Caco-2 (cell line): ENCODE results near the gene GALNTL6. TPM values are rescaled to one million over a fixed set of nuclear protein-coding genes. Genes with fewer than 3 reads are reported as not detected.

Experiments used
- BruUV-seq: library from RNA; stranded (reverse); fragments of 400-500 nt; replicated peaks from 2 replicates; lab custom pipeline; 2021; lab: Mats Ljungman, UMichigan
- CTCF ChIA-PET: fragments of 300-600 bp; sonication (Branson Sonifier 250); formaldehyde crosslinking; loops from one replicate; lab custom pipeline; 2022; ENCODE audit warnings: antibody characterized with exemption; lab: Charles Lee
- POLR2A ChIA-PET: fragments of 300-600 bp; sonication (Branson Sonifier 250); formaldehyde crosslinking; loops from one replicate; lab custom pipeline; 2022; ENCODE audit warnings: antibody characterized with exemption; lab: Charles Lee
- DNase-seq, 2 experiments: peaks; one replicate each; pipeline versions ENCODE4 v3.0.0 to v3.0.0-alpha.2; 2020 to 2022
- H3K27me3 ChIP-seq: replicated peaks from 2 replicates; pipeline ENCODE4 v1.6.0; 2011; ENCODE audit warnings: low read length; ENCODE audit not compliant: control insufficient read depth, insufficient read depth
- H3K36me3 ChIP-seq: 2 replicates; pipeline ENCODE4 v1.5.1; 2011; ENCODE audit warnings: low read length; ENCODE audit not compliant: control insufficient read depth, insufficient read depth
- H3K4me1 ChIP-seq: fragments of 250-450 bp; sonication (Bioruptor Pico); 2 replicates; pipeline ENCODE4 v1.5.1; 2020; ENCODE audit warnings: mild to moderate bottlenecking
- H3K4me3 ChIP-seq: 2 replicates; pipeline ENCODE4 v1.5.1; 2011; ENCODE audit warnings: low read depth, mild to moderate bottlenecking, control low read depth, low read length
- H3K9me3 ChIP-seq: fragments of 250-450 bp; sonication (Bioruptor Pico); 2 replicates; pipeline ENCODE4 v1.5.1; 2020; ENCODE audit warnings: mild to moderate bottlenecking, moderate library complexity
- H3K27ac Mint-ChIP-seq: one replicate; pipeline ENCODE4 v1.8.0; 2022; ENCODE audit warnings: mixed read lengths; ENCODE audit not compliant: unreplicated experiment
- H3K27me3 Mint-ChIP-seq: one replicate; pipeline ENCODE4 v1.8.0; 2022; ENCODE audit warnings: mixed read lengths; ENCODE audit not compliant: insufficient read depth, unreplicated experiment
- H3K36me3 Mint-ChIP-seq: one replicate; pipeline ENCODE4 v1.8.0; 2022; ENCODE audit warnings: mild to moderate bottlenecking, mixed read lengths; ENCODE audit not compliant: insufficient read depth, unreplicated experiment
- H3K4me1 Mint-ChIP-seq: one replicate; pipeline ENCODE4 v1.8.0; 2022; ENCODE audit warnings: low read depth, mixed read lengths; ENCODE audit not compliant: unreplicated experiment
- H3K4me3 Mint-ChIP-seq: one replicate; pipeline ENCODE4 v1.8.0; 2022; ENCODE audit warnings: mild to moderate bottlenecking, moderate library complexity, mixed read lengths; ENCODE audit not compliant: unreplicated experiment
- H3K9me3 Mint-ChIP-seq: one replicate; pipeline ENCODE4 v1.8.0; 2022; ENCODE audit warnings: mixed read lengths; ENCODE audit not compliant: unreplicated experiment
- CTCF ChIP-seq, 2 experiments: fragments of 200-600 bp in 1 of 2; IDR thresholded peaks; 1 replicate in 1 of 2; 2 replicates in 1 of 2; pipeline versions ENCODE4 v1.5.1 to v1.8.0; 2011 to 2022; ENCODE audit warnings: antibody characterized with exemption in 1 of 2, control low read depth in 1 of 2, inconsistent platforms in 1 of 2, low read depth in 1 of 2, low read length in 1 of 2, mild to moderate bottlenecking in 1 of 2, moderate library complexity in 1 of 2; ENCODE audit not compliant: insufficient read depth in 1 of 2, severe bottlenecking in 1 of 2, unreplicated experiment in 1 of 2
- intact Hi-C: fragments of 100-400 bp; cut with micrococcal nuclease; formaldehyde crosslinking; loops from one replicate; pipeline ENCODE4 v1.10.0; 2022; ENCODE audit not compliant: unreplicated experiment
- total RNA-seq: library from RNA; stranded (reverse); gene quantifications from 2 replicates; pipeline ENCODE4 v1.2.3, GENCODE V29; 2022

The GALNTL6 gene
- total RNA-seq, 1 experiment from 2014 or later, result not detected

DNA sequence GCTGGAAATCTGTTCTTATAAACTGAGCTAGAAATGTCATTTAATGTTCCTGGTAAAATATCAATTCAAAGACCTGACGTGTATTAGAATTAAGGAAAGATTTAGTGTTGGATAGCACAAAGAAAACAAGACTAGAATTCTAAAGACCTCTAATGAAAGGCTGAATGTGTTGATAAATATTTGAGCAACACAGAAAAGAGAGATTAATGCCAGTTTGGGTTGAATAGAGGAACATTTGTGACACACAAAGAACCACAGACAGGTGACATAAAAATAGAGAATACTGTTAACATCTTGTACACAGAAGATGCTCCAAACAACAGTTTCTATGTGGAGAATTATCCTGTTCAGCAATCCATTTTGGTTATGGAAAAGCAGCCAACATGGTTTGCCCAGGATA, 1133.3 kb downstream of the GALNTL6 start:
- H3K4me3 Mint-ChIP-seq, result no peak overlapping the region
- BruUV-seq, result no TSS peak
- ChIA-PET POLR2A (no interaction called here), CTCF (no interaction called here)
- intact Hi-C loops, result no loop called here
- no peak for TF ChIP-seq CTCF (IDR thresholded peaks at IDR 0.05; ENCODE audit: insufficient read depth in 1 of 2, low read depth in 1 of 2, low read length in 1 of 2, severe bottlenecking in 1 of 2, unreplicated experiment in 1 of 2)
- no peaks in the 10 kb centered on the region for H3K4me1 ChIP-seq
- no peaks in the 10 kb centered on the region for H3K9me3 ChIP-seq
- no peaks in the 10 kb centered on the region for H3K36me3 ChIP-seq
- H3K27me3 Mint-ChIP-seq, result peaks cover 6% of the 10 kb centered on the region
- H3K36me3 Mint-ChIP-seq, result no peaks in the 10 kb centered on the region
- no peak overlapping the region for H3K27ac Mint-ChIP-seq
- no peaks in the 10 kb centered on the region for H3K9me3 Mint-ChIP-seq
- H3K4me1 Mint-ChIP-seq, result no peaks in the 10 kb centered on the region
- H3K4me3 ChIP-seq, result no peak overlapping the region
- DNase-seq, result no peak
- H3K27me3 ChIP-seq, result no peaks in the 10 kb centered on the region

GRCh38 chr4:172947594-172947993, 1134.4 kb downstream of the GALNTL6 start:
- Mint-ChIP-seq H3K27ac (no peak overlapping the region), H3K27me3 (peaks cover 6% of the 10 kb centered on the region), H3K36me3 (no peaks in the 10 kb centered on the region), H3K4me1 (no peaks in the 10 kb centered on the region), H3K9me3 (no peaks in the 10 kb centered on the region), H3K4me3 (no peak overlapping the region)
- intact Hi-C loops, result no loop called here
- Histone ChIP-seq H3K27me3 (no peaks in the 10 kb centered on the region), H3K36me3 (no peaks in the 10 kb centered on the region), H3K4me1 (no peaks in the 10 kb centered on the region), H3K9me3 (no peaks in the 10 kb centered on the region), H3K4me3 (no peak overlapping the region)
- BruUV-seq, result no TSS peak
- POLR2A ChIA-PET, result no interaction called here
- DNase-seq, result no peak
- no peak for TF ChIP-seq CTCF (IDR thresholded peaks at IDR 0.05; ENCODE audit: insufficient read depth in 1 of 2, low read depth in 1 of 2, low read length in 1 of 2, severe bottlenecking in 1 of 2, unreplicated experiment in 1 of 2)
- CTCF ChIA-PET, result no interaction called here

DNA sequence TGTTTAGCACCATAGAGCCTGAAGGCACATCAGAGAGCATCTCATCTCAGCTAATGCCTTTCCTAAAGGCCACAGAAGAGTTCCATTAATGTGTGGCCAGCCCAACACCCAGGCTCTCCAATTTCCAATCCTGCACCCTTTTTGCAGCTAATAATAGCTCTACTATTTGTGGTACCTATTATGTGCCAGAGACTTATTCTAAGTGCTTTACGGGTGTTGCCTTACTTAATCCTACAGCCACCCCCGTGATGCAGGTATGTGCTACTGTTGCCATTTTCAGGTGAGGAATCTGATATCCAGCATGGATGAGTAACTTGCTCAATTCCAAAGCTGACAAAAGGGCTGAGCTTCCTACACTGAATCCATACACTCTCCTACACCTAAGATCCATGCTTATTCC, 1137.8 kb downstream of the GALNTL6 start:
- no TSS peak for BruUV-seq
- no peaks in the 10 kb centered on the region for H3K9me3 Mint-ChIP-seq
- DNase-seq, result no peak
- no peak overlapping the region for H3K4me3 Mint-ChIP-seq
- no peak overlapping the region for H3K27ac Mint-ChIP-seq
- H3K27me3 ChIP-seq, result no peaks in the 10 kb centered on the region
- no peak for TF ChIP-seq CTCF (IDR thresholded peaks at IDR 0.05; ENCODE audit: insufficient read depth in 1 of 2, low read depth in 1 of 2, low read length in 1 of 2, severe bottlenecking in 1 of 2, unreplicated experiment in 1 of 2)
- H3K27me3 Mint-ChIP-seq, result peaks cover 2% of the 10 kb centered on the region
- no peaks in the 10 kb centered on the region for H3K36me3 ChIP-seq
- H3K4me3 ChIP-seq, result no peak overlapping the region
- no peaks in the 10 kb centered on the region for H3K36me3 Mint-ChIP-seq
- intact Hi-C loops, result no loop called here
- CTCF ChIA-PET, result no interaction called here
- POLR2A ChIA-PET, result no interaction called here
- no peaks in the 10 kb centered on the region for H3K4me1 ChIP-seq
- H3K4me1 Mint-ChIP-seq, result no peaks in the 10 kb centered on the region
- no peaks in the 10 kb centered on the region for H3K9me3 ChIP-seq
